NCI-H2196 (cell line): Measurements from ENCODE around the gene TMEM40.
"Not testable (repeated sequence)": the region's sequence is repeated elsewhere in the genome, so short reads cannot be mapped to it uniquely, and the experiment has no call there.

Experiments
- DNase-seq: peaks from one replicate; lab custom pipeline; 2025; ENCODE audit not compliant: unreplicated experiment; lab: John Stamatoyannopoulos, UW

Gene TMEM40

GRCh38 chr3:12719984-12720898 is 38.8 kb downstream of the TMEM40 start:
- peak; percentile 67 for DNase-seq

GRCh38 chr3:12719541-12719940 is 39.5 kb downstream of the TMEM40 start:
- DNase-seq, result no peak

- no peak for DNase-seq
These were observed 42.4 kb downstream of the TMEM40 start for GRCh38 chr3:12716605-12717151.

- no peak for DNase-seq
These were observed 44.8 kb downstream of the TMEM40 start for GRCh38 chr3:12714278-12714677.

- DNase-seq, result no peak
These were observed 49.0 kb downstream of the TMEM40 start for GRCh38 chr3:12710062-12710461.

GRCh38 chr3:12709334-12709733 is 49.7 kb downstream of the TMEM40 start:
- no peak for DNase-seq

- no peak for DNase-seq
These were observed 50.4 kb downstream of the TMEM40 start for GRCh38 chr3:12708584-12709192.

GRCh38 chr3:12707449-12707848 is 51.6 kb downstream of the TMEM40 start:
- peak; percentile 30 for DNase-seq

GRCh38 chr3:12706504-12707253 is 52.4 kb downstream of the TMEM40 start:
- peak; percentile 33 for DNase-seq

GRCh38 chr3:12705981-12706380 is 53.1 kb downstream of the TMEM40 start:
- DNase-seq, result no peak

GRCh38 chr3:12705374-12705926 is 53.6 kb downstream of the TMEM40 start:
- DNase-seq, result no peak

GRCh38 chr3:12702501-12702900 is 56.6 kb downstream of the TMEM40 start:
- no peak for DNase-seq

GRCh38 chr3:12701601-12702000 is 57.5 kb downstream of the TMEM40 start:
- not testable (repeated sequence) for DNase-seq

GRCh38 chr3:12700800-12701199 is 58.3 kb downstream of the TMEM40 start:
- DNase-seq, result no peak

- DNase-seq, result no peak
These were observed 63.1 kb downstream of the TMEM40 start for GRCh38 chr3:12695916-12696315.

GRCh38 chr3:12695112-12695511 is 63.9 kb downstream of the TMEM40 start:
- DNase-seq, result no peak

GRCh38 chr3:12692444-12692843 is 66.6 kb downstream of the TMEM40 start:
- no peak for DNase-seq

GRCh38 chr3:12689997-12690711 is 68.9 kb downstream of the TMEM40 start:
- no peak for DNase-seq

GRCh38 chr3:12687948-12688347 is 71.1 kb downstream of the TMEM40 start:
- DNase-seq, result no peak

- DNase-seq, result no peak
These were observed 73.0 kb downstream of the TMEM40 start for GRCh38 chr3:12686096-12686495.
